HG02588 (cell line): ENCODE measurements around the gene BABAM2.
A peak's percentile ranks its signal among the peaks of the same experiment; 100 is the strongest.

Experiments
- ATAC-seq: cut with Tn5 transposase; IDR thresholded peaks from one replicate; pipeline ENCODE4 v1.9.1; 2021; ENCODE audit warnings: mild to moderate bottlenecking, moderate library complexity; ENCODE audit not compliant: unreplicated experiment

The BABAM2 gene

GRCh38 chr2:28350791-28351285 is 460.3 kb downstream of the BABAM2 start:
- no peak for ATAC-seq

DNA sequence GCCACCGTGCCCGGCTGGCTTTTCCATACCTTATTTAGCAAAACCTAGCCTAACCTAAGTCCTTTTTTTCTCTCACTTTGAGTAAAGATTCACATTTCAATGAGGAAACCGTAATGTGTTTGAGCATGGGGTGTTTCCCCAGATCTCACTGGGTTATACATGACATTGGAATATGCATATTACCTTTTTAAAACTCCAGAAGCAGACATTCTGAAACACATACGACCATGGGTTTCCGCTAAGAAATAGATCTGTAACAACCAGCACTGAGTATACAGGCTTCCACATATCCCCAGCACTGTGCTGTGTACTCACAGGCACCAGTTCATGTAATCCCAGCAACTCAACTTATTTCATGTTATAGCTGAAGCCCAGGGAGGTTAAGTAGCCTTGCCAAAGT is 461.1 kb downstream of the BABAM2 start:
- no peak for ATAC-seq

DNA sequence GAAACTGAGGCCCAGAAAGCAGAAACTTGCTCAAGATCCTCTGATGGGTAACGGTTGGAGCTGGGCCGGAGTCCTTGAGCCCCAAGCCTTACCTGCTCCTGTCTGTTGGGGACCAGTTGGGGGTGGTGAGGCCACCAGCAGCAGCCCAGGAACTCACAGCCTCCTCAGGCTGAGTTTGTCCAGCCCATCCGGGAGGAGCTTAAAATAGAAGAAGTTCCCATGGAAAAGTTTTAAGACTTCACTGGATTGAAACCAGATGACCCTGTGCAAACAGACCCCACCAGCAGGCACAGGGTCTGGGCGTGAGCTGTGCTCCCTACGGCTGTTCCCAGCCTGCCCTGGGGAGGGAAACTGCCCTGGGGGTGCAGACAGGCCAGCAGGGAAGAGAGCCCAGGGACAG is 461.6 kb downstream of the BABAM2 start:
- no peak for ATAC-seq

GRCh38 chr2:28352610-28353195 is 462.2 kb downstream of the BABAM2 start:
- ATAC-seq, result no peak

GRCh38 chr2:28354920-28355520 is 464.5 kb downstream of the BABAM2 start:
- ATAC-seq, result no peak

GRCh38 chr2:28355521-28356094 is 465.1 kb downstream of the BABAM2 start:
- no peak for ATAC-seq

DNA sequence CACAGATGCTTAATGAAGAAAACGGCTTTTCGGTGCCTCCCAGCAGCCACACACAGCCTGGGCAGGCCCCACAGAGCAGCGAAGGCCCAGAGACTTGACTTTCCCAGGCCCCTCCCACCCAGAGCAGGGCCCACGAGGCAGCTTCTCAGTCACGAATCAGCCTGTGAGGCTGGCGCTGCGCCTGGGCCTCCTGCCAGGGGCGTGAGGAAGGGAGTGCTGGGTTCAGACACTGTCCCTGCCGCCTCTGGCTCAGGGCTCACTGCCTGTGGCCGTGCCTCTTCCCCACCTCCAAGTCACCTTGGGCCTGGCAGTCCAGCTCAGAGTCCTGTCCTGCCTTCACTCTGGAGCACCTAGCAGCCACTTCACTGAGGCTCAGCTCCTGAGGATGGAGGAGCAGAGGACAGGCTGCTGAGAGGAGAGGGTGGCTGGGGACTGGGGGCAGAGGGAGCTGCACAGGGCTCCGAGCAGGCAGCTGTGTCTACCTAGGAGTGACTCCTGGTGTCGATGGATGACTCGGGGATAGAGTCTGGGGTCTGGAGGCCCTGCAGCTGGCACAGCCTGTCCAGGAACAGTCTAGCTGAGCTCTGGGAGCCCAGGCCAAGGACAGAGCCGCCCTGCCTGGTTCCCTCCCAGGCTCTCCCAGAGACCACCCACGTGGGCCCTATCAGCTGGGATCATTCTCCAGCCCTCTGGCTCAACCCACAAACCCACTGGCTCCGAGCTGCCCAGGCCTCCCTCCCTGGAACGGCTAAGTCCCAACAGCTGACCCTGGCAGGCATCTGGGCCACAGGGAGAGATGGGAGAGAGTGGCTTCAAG is 465.8 kb downstream of the BABAM2 start:
- ATAC-seq, result no peak

DNA sequence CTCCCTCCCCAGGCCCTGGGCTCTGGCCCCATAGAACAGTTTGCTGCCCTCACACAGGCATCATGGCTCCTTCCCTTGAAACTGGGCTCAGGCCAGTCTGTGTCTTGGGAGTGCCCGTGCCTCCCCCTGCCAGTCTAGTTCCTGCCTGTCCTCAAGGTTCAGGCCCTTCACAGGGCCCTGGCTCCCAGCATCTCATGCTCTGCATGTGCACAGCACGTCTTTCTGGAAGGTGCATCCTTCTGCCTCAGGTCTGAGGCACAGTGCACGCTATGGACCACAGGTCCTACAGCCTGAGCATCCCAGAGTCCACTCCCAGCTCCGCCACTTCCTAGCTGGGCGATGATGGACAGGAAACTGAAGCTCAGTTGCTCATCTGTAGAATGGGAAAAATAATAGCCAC is 466.5 kb downstream of the BABAM2 start:
- ATAC-seq, result no peak

DNA sequence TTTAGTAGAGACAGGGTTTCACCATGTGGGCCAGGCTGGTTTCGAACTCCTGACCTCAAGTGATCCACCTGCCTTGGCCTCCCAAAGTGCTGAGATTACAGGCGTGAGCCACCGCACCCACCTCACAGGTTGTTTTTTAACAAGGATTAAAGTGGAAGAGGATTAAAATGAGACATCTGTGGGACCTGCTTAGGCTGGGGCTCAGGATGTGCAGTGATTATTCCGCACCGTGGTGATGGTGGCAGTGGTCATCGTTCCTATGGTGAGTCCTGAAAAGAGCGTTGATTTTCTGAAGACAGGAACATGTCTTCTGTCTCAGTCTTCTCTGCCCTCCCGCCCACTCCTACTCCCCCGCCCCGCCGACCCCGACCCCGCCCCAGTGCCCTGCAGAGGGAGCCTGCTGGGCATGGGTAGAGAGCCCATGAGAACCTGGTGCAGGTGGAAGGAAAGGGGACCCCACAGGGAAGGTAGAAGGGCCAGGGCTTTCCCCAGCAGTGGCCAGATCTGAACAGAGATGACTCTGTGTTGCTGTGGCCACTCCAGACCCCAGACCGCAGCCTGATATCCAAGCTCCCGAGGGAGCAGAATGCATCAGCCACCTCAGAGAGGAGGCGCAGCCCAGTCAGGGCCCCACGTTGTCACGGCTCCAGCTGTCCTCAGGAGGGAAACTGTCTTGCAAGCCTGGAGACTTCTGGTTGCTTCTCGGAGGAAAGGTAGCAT is 467.6 kb downstream of the BABAM2 start:
- no peak for ATAC-seq

DNA sequence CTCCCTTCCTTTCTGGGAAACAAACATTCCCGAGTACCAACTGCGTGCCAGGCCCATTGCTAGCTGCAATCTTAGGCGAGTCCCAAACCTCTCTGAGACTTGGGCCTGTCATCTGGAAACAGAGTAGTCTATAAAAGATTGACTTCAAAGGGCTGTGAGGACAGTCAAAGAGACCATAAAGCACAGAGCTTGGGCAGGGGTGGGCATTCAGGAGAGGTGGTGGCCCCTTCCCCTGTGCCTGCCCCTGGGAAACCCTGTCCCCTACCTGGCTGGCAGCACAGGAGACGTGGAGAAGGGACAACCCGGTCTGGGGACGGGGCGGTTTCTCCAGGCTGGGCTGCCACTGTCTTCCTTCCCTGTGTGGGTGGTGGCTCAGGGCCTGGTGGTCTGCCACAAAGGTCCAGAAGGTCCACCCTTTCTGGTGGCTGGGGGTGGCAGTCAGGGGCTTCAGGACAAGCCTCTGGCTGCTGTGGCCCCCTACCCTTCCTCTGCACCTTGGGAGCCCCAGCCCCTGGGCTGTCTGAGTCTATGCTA is 468.2 kb downstream of the BABAM2 start:
- ATAC-seq, result no peak

GRCh38 chr2:28359222-28360057 is 468.9 kb downstream of the BABAM2 start:
- ATAC-seq, result peak; percentile 61

- no peak for ATAC-seq
These were observed 469.7 kb downstream of the BABAM2 start for GRCh38 chr2:28360058-28360717.

- no peak for ATAC-seq
These were observed 470.3 kb downstream of the BABAM2 start for GRCh38 chr2:28360718-28361293.

DNA sequence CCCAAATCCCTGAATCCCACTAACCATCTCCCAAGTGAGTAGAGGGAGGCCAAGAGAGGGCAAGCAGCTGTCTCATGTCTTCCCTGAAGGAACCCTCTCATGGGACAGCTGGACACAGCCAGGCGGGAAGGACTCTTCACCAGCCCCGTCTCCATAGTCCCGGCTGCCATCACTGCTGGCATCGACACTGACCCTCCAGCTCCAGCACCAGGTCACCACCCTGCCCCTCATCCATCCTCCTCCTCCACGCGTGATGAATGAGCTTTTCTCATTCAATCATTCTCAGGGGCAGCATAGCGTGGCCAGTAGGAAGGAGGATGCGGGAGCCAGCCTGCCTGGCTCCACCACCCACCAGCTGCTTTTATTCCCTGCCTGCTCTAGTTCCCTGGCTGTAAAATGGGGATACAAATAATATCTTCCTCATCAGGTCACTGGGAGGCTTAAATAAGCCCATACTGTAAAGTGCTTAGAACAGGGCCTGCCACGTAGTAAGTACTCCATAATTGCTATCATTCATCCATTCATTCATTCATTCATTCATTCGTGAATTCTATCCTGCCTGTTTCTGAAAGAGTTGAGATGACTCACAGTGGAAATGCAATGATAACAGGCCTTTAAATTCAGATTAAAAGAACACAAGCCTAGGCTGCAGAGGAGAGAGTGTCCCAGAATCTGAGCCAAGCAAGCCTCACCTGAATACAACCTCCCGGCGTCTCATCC is 471.6 kb downstream of the BABAM2 start:
- ATAC-seq, result no peak

GRCh38 chr2:28362991-28363521 is 472.5 kb downstream of the BABAM2 start:
- no peak for ATAC-seq

DNA sequence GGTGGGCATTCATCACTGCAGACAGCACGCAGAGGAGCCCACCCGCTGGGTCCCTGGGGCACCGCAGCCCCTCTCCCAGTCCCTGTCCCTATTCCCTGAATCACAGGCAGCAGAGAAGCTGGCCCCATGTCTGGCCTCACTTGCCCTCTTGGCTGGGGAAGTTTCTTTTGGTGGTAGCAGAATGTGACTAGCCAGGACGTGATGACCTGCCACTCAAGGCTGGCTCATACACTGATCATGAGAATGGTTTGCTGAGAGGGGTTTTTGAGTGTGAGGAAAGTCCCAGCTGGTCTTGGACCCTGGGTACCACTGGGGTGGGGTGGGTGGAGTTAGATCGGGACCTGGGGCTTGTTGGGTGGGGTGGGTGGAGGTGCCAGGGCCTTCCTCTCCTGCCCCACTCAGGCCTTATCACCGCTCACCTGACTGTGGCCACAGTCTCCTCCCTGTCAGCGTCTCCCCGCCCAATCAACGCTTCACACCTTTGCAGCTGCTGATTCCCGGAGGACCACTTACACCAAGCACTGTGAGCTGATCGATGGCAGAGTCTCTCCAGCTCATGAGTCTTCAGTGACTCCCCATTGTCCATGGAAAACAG is 473.3 kb downstream of the BABAM2 start:
- ATAC-seq, result no peak

GRCh38 chr2:28364610-28365009 is 474.1 kb downstream of the BABAM2 start:
- no peak for ATAC-seq

DNA sequence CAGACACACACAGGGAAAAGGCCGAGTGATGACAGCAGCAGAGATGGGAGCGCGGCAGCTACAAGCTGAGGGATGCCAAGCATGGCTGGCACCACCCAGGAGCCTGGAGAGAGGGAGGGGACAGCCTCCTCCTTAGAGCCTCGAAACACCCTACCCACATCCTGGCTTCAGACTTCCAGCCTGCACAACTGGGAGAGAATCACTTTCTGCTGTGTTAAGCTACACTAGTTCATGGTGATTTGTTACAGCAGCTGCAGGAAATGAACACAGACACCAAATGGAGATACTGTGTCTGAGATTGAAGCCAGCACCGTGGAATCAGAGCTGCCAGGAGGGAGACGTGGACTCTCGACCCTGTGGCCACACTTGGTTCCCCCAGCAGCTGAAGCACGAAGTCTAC is 474.6 kb downstream of the BABAM2 start:
- ATAC-seq, result no peak
